ENCODE measurements around the gene PC.
"Not testable (repeated sequence)": the region's sequence is repeated elsewhere in the genome, so short reads cannot be mapped to it uniquely, and the experiment has no call there.

PC gene

DNA sequence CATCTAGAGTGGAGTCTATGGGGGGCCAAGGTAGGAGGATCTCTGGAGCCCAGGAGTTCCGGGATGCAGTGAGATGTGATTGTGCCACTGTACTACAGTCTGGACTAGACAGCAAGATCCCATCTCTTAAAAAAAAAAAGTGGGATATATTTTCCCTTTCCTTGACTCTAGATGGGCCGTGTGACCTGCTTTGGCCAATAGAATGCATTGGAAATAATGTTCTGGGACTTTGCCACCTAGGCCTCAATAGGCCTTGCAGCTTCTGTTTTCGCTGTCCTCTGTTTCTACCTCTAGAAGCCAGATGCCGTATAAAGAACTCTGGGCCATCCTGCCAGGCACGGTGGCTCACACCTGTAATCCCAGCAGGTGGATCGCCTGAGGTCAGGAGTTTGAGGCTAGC, 20.5 kb upstream of the PC start:
- DNase-seq: no peak

DNA sequence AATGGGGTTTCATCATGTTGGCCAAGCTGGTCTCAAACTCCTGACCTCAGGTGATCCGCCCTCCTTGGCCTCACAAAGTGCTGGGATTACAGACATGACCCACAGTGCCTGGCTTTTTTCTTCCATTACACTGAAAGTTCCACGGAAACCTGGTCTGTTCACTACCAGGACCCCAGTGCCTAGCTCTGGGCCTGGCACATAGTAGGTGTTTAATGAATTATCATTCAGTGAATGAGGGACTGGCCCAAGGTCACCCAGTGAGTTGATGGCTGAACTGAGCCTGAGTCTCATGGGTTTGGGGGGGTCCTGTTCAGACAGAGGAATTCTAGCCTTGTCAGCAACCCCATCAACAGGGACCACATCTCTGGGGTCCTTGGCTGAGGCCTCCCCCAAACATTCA, 20.0 kb upstream of the PC start:
- DNase-seq: no peak

DNA sequence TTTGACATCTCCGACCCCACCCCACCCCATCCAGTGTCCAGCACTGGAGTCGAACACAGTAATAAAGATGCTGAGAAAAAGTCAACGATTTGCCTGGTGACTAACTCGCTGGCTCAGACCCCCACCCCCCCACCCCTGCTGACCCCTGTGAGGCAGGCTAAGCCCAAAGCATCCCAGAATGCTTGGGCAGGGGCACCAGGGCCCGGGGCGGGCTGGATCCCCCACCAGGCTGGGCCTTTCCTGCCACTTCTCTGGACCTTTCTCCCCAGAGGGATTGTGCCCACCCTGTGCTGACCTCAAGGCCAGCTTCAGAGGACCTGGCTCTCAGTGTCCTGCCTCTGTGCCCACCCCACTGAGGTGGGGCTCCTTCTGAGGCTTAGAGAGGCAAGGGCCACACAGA, 18.7 kb upstream of the PC start:
- DNase-seq: no peak

DNA sequence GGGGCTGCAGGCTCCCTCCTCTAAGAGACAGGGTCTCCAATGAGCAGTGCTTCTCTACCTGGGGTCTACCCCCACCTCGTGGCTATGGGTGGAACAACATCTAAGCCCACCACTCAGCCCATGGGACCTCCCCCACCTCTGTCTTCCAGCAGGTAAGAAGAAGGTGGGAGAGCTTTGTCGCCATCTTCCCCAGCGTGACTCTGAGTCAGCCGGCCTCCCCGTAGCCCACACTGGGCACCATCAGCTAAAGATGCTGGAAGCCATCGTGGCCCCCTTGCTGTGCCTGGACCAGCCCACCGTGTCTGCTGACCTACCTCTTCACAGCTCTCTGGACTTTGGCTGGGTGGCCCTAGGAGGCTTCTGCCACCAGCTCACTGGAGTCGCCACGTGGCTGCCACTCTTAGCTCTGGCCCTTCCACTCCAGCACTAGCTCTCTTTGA, 17.9 kb upstream of the PC start:
- DNase-seq: no peak

DNA sequence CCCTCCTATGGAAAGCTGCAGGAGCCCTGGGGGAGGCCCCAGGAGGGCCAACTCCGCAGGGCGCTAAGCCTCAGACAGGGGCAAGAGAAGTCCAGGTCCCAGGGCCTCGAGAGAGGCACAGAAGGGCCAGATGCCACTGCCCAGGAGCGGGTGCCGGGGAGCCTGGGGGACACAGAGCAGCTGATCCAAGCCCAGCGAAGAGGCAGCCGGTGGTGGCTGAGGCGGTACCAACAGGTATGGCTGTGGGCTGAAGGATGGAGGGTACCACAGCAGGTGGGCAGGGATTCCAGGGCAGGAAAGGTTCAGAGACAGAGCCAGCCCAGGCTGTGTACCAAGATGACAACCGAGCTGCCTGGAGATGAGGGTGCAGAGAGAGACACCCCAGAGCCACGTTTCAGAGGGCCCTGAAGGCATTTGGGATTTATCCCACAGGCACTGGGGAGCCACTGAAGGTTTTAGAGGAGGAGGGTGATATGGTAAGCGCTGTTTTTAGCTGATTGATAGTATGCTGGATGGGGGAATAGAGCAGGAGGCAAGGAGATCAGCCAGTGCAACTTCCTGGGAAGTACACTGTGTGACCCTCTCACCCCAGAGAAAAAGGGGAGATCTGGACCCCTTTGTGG, 17.3 kb upstream of the PC start:
- no peak for DNase-seq

DNA sequence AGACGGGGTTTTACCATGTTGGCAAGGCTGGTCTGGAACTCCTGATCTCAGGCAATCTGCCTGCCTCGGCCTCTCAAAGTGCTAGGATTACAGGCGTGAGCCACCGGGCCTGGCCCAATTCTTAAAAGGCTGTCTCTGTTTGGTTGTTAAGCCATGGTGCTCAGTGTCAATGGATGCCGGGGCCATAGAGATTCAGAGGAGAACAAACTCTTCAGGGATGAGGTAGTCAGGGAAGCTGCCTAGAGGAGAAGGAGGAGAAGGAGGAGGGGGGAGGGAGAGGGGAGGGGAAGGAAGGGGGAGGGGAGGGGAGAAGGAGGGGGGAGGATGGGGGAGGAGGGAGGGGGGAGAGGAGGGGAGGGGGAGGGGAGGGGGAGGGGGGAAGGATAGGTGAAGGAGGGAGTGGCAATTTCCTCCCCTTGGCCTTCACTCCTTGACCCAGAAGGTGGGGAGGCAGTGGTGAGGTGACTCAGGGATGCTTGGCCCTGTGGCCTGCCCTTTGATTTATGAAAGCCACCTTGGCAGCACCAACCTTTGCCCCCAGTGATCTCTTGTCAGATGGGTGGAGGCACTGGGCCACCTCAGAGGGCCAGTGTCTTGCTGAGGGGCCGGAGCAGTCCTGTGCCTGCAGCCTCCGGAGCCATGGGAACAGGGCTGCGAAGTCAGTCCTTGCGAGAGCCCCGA, 16.7 kb upstream of the PC start, which contains the start of gene C11orf86:
C11orf86 (plus strand) TSS at position 581 of the 681 bp plus-strand sequence; CDS start at position 640, 59 bp downstream.
- DNase-seq: no peak

DNA sequence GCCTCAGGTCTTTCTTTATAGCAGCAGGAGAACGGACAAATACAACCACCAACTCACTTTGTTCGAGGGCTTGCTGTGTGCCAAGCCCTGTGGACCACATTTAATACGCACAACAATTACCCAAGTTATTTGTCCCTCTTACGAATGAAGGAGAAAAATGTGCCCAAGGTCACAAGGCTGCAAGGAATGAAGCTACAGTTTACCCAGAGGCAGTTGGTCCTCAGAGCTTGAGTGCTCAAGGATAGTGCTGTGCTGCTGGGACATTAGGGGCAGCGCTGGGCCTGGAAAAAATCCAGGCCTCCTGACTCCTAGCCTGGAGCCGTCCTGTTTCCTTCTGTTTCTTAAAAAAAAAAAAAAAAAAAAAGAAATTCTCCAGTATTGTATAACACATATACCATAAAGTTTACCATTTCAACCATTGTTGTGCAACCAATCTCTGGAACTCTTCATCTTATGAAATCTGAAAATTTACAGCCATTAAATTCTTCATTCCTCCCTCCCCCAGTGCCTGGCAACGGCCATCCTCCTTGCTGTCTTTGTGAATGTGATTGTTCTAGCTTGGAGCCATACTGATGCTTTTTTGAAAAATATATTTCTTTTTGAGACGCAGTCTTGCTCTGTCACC, 15.9 kb upstream of the PC start:
- DNase-seq: no peak

DNA sequence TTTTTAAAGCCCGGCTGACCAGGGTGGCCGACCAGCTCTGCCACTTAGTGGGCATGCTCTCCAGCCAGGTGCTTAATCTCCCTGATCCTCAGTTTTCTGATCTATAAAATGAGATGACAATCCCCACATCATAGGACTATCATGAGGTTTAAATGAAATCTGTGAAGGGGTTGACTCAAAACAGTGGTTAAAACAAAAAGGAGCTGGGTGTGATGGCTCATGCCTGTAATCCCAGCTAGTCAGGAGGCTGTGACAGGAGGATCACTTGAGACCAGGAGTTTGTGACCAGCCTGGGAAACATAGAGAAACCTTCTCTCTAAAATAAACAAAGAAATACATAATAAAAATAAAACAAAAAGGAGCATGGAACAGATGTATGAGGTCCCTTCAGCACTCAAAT, 13.3 kb upstream of the PC start:
- no peak for DNase-seq

DNA sequence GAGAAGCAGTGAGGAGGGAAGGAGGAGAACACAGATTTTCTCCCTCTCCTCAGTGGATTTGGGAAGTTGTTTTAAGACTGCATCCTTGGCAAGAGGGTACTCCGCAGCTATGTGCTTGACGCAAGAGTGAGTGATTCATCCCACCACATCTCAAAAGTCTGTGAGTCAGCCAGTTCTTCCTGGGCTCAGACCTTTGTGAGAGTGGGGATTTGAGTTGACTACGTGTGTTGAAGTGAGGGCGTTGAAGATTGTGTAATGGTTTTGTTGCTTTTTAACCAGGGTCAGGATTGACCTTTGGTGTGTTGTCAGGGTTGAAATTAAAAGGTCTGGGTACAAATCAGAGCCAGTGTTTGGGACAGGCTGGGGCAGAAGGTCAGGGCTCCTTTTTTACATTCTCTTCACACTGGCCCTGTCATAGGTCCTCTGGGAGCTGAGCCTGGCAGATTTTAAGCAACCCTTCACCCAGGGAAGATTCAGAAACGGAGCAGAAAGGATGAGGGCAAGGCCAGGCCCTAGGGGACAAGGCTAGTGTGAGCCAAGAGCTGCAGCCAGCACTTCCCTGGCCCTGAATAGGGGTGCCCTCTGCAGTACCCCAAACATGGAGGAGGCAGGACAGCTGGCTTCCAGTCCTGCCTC, 12.7 kb upstream of the PC start:
- peak in 1 of 56 donors; percentile 3 for DNase-seq

DNA sequence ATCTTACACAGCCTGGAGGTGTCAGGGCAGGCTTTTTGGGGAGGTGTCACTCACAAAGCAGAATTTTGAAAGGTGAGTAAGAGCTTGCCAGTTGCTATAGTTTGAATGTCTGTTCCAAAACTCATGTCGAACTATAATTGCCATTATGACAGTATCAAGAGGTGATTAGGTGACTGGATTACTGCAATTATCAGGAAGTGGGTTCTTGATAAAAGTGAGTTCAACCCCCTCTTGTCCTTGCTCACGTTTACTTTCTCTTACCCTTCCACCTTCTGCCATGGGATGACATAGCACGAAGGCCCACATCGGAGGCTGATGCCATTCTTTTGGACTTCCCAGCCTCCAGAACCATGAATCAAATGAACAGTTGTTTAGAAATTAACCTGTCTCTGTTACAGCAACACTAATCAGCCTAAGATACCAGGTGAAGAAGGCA, 12.2 kb upstream of the PC start:
- no peak for DNase-seq

DNA sequence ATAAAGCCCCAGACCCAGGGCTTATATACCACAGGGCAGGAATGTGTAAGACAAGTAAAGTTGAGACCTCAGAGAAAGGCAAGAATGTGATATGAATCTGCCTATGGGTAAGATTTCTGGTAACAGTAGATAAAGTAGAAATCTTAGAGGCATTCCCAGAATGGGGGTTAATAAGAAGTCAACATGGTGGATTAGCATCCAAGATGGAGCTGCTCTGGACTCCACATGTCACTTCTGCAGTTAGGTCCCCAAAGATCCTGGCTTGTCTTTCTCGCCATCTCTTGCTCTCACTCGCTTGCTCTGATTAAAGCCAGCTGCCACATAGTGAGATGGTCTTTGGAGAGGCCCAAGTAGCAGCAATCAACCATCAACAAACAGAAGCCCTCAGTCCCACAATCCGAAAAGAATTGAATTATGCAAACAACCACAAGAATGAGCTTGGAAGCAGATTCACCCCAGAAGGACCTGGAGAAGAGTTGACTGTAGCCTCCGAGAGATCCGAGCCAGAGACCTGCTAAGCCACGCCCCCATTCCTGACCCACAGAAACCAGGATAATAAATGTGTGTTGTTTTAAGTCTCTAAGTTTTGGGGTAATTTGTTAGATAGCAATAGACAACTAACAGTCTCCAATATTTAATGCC, 11.5 kb upstream of the PC start:
- DNase-seq: no peak

DNA sequence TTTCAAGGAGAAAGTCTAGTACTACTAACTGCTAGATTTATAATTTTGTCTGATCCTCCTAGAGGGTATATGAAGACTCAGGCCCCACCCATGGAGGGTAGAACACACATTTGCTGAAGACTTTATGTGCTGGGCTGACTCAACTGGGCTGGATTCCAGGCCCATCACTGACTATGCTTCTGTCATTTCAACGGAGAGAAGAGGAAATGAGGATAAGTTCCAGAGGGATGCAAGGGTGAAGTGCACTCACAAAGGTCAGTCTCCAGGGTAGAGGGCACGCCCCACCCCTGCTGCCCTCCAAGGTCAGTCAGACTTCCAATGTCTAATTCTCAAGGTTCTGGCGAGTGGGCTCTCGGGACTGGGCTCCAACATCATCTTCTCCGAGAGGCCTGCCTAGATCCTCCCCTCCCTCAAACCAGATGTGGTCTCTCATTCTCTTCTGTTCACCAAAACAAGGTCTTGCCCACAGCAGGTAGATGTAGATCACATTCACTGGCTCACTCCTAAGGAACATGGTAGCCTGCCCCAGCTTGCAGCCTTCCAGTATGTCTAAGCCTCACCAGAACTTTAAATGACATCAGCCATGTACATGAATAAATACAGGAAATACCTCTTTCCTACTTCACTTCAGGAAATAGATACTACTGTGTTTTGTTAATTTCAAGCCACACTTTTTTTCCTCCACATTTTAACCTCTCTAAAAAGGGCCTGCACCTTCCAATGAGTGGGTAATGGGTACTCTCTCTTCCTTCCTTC, 9.7 kb upstream of the PC start:
- DNase-seq: no peak

DNA sequence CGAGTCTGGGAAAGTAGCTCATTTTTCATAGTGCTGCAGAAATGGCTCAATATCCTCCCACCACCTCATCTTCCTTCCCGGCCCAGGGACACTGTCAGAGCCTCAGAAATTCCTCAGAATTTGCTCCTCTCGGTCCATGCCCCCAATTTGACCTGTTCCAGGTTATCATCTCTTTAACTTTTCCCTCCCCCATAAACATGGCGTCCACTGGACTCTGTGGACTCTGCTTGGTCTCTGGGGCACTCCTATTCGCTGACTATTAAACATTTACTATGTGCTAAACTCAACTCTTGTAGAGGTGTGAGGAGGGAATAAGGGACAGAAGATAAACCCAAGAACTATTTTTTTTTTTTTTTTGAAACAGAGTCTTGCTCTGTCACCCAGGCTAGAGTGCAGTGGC, 8.2 kb upstream of the PC start:
- no peak for DNase-seq

DNA sequence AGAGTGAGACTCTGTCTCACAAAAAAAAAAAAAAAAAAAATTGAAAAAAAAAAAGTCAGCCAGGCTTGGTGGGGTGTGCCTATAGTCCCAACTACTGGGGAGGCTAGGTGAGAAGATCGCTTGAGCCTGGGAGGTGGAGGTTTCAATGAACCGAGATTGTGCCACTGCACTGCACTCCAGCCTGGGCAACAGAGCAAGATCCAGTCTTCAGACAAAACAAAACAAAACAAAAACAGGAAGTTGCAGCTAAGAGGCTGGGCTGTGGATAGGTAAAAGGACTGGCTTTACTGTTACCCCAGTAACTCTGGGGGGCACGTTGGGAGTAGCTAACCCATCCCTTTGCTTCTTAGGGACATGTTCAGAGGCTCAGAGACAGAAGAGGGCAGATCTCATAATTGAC, 6.3 kb upstream of the PC start:
- DNase-seq: no peak

DNA sequence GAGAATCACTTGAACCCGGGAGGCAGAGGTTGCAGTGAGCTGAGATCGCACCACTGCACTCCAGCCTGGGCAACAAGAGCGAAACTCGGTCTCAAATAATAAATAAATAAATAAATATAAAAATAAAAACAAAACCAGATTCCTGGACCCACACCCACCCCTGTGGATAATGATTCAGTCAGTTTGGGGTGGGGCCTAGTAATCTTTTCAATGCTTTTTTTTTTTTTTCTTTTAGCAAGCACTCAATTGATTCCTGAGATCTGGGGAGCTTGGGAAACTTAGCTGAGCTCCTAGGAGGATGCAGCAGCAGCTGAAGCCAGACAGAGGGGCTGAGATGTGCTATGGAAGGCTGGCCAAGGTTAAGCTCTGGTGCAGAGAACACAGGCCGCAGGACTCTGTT, 4.6 kb upstream of the PC start:
- no peak for DNase-seq

DNA sequence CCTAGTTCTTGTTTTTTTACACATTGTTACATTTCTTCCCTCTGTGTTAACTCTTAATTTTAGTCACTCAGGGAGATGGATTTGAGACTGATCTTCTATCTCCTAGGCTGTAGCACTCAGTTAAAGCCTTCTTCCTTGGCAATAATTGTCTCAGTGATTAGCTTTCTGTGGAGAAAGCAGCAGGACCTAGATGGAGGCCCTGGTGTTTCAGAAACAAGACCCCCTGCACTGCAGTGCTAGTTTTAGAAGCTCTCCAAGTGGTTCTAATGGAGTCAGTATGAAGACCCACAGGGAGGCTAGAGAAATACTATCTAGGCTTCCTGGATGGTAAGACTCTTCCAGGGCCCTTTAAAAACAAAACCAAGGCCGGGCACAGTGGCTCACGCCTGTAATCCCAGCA, 4.1 kb upstream of the PC start:
- DNase-seq: no peak

DNA sequence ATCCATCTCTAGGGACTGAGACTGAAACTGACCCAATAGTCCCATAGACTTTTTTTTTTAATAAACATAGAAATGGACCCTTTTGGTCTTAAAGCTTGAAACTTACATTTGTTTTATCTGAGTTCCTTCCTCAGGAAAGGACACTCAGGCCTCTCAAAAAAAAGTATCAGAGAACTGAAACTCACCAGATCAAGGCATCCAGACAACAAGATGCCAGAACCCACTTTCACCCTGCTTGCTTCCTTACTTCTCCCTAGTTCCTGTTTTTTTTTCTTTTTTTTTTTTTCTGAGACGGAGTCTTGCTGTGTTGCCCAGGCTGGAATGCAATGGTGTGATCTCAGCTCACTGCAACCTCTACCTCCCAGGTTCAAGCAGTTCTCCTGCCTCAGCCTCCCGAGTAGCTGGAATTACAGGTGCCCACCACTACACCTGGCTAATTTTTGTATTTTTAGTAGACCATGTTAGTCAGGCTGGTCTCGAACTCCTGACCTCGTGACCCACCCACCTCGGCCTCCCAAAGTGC, 3.6 kb upstream of the PC start:
- DNase-seq: not testable (repeated sequence)

DNA sequence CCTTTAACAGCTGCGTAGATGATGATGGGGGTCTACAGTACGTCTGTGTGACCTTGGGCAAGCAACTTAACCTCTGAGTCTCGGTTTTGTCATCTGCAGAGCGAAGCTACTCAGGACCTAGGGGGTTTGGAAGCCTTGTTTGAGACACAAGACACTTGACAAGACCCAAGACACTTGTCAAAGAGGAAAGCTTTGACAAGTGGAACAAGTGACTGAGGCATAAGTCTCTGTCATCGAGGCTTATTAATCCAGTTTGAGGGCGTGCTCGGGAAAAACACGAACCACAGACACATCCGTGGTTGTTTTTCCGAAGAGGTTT, 732 bp upstream of the PC start:
- no peak for DNase-seq

DNA sequence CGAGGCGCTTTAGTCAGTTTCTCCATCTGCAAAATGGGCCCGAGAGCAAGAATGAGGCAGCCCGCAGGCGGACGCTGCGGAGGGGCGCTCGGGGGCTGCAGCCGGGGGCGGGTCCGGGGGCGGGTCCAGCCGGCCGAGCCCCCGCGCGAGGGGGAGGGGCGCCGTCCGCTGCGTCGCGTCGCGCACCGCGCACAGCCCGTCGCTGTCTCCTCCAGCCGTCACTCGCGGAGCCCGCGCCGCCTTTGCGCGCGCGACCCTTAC, 282 bp downstream of the PC start:
- DNase-seq: no peak

DNA sequence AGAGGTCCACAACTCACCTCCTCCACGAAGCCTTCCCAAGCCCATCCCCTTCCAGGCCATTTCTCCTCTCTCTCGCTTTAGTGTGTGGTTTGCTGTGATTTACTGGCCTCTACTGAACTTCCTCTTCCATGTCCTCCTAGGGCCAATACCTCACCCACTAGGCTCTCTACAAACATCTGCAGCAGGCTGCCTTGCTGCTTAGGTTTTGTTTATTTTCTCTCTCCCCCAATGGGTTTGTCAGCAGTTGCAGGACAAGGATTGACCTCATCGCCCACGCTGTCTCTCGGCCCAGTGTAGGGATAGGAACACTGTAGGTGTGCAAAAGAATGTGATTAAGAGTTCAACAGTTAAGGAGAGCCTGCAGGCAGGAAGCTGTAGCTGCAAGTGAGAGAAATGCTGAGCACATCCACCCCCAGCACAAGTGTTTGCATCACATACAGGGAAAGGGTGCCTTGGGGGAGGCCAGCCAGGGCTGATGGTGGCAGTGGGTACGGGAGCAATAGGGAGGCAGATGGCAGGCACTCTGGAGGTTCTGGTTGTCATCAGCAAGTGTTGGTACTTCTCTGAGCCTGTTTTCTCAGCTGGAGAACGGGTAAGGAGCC, 1.4 kb downstream of the PC start:
- peak in 29 of 56 donors; percentile 6 to 61 (median 23) for DNase-seq

Measured in amygdala (tissue), 56 donors.